GM23338 (cell line): ENCODE results near the gene ZGLP1.

Source experiments
- JUNB ChIP-seq: IDR thresholded peaks from one replicate; pipeline ENCODE4 v1.6.1; 2016; ENCODE audit warnings: antibody characterized with exemption; ENCODE audit not compliant: unreplicated experiment
- POLR2AphosphoS5 ChIP-seq: IDR thresholded peaks from 2 replicates; pipeline ENCODE4 v1.6.1; 2016; ENCODE audit warnings: antibody characterized with exemption, low read depth
- STAT1 ChIP-seq: IDR thresholded peaks from one replicate; pipeline ENCODE4 v1.6.1; 2016; ENCODE audit warnings: antibody characterized with exemption; ENCODE audit not compliant: unreplicated experiment
- TF ChIP-seq, protein P1 (sequence below), 2 experiments: fragments of 200-600 bp in 1 of 2; sonication (generic) in 1 of 2; conservative IDR thresholded peaks; 2 replicates each; pipeline versions ENCODE4 v1.5.1 to v1.6.1; 2016 to 2017; ENCODE audit warnings: antibody characterized with exemption in 2 of 2, low read depth in 2 of 2, mild to moderate bottlenecking in 2 of 2, moderate library complexity in 1 of 2

DNA sequence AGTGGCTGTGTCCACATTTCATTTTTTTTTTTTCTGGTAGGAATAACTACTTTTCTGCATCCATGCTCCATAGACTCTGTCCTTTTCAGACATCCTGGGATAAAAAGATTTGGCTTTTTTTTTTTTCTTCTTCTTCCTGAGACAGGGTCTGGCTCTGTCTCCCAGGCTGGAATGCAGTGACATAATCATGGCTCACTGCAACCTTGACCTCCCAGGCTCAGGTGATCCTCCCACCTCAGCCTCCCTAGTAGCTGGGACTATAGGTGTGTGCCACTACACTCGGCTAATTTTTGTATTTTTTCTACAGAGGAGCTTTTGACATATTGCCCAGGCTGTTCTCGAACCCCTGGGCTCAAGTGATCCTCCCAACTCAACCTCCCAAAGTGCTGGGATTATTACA is 33.9 kb upstream of the ZGLP1 start:
- TF ChIP-seq JUNB (no peak), POLR2AphosphoS5 (no peak), STAT1 (no peak)
- TF ChIP-seq, protein P1, sequence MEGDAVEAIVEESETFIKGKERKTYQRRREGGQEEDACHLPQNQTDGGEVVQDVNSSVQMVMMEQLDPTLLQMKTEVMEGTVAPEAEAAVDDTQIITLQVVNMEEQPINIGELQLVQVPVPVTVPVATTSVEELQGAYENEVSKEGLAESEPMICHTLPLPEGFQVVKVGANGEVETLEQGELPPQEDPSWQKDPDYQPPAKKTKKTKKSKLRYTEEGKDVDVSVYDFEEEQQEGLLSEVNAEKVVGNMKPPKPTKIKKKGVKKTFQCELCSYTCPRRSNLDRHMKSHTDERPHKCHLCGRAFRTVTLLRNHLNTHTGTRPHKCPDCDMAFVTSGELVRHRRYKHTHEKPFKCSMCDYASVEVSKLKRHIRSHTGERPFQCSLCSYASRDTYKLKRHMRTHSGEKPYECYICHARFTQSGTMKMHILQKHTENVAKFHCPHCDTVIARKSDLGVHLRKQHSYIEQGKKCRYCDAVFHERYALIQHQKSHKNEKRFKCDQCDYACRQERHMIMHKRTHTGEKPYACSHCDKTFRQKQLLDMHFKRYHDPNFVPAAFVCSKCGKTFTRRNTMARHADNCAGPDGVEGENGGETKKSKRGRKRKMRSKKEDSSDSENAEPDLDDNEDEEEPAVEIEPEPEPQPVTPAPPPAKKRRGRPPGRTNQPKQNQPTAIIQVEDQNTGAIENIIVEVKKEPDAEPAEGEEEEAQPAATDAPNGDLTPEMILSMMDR (conservative IDR thresholded peaks at IDR 0.05; ENCODE audit: low read depth in 2 of 2), result no peak
